Hepatocyte (in vitro differentiated cells): ENCODE measurements around the gene SLIT1. TPM values are rescaled to one million over a fixed set of nuclear protein-coding genes. Genes with fewer than 3 reads are reported as not detected.

ENCODE experiments used
- DNase-seq: peaks from one replicate; pipeline ENCODE4 v3.0.0-alpha.2; 2016; ENCODE audit warnings: low spot score
- H2AFZ ChIP-seq: fragments of 200-600 bp; sonication (generic); 2 replicates; pipeline ENCODE4 v1.6.0; 2016; ENCODE audit warnings: antibody characterized with exemption, mild to moderate bottlenecking
- H3K27ac ChIP-seq: fragments of 200-600 bp; sonication (generic); 2 replicates; pipeline ENCODE4 v1.5.1; 2016; ENCODE audit warnings: mild to moderate bottlenecking
- H3K27me3 ChIP-seq: fragments of 200-600 bp; sonication (generic); 2 replicates; pipeline ENCODE4 v1.6.1; 2016
- H3K36me3 ChIP-seq: fragments of 200-600 bp; sonication (generic); replicated peaks from 2 replicates; pipeline ENCODE4 v1.5.1; 2016; ENCODE audit warnings: low read depth; ENCODE audit not compliant: insufficient read depth
- H3K4me1 ChIP-seq: fragments of 200-600 bp; sonication (generic); 2 replicates; pipeline ENCODE4 v1.5.1; 2016; ENCODE audit warnings: mild to moderate bottlenecking, moderate library complexity; ENCODE audit not compliant: insufficient read depth
- H3K4me2 ChIP-seq: fragments of 200-600 bp; sonication (generic); 2 replicates; pipeline ENCODE4 v1.6.0; 2016
- H3K4me3 ChIP-seq: fragments of 200-600 bp; sonication (generic); 2 replicates; pipeline ENCODE4 v1.5.1; 2016; ENCODE audit warnings: mild to moderate bottlenecking
- H3K79me2 ChIP-seq: fragments of 200-600 bp; sonication (generic); 2 replicates; pipeline ENCODE4 v1.6.0; 2017; ENCODE audit warnings: mild to moderate bottlenecking
- H3K9me2 ChIP-seq: fragments of 200-600 bp; sonication (generic); replicated peaks from 2 replicates; pipeline ENCODE4 v1.6.0; 2017; ENCODE audit warnings: mild to moderate bottlenecking; ENCODE audit not compliant: insufficient read depth
- H3K9me3 ChIP-seq: fragments of 200-600 bp; sonication (generic); 2 replicates; pipeline ENCODE4 v1.5.1; 2016; ENCODE audit warnings: low read depth, mild to moderate bottlenecking
- H4K20me1 ChIP-seq: fragments of 200-600 bp; sonication (generic); 2 replicates; pipeline ENCODE4 v1.6.0; 2016; ENCODE audit warnings: mild to moderate bottlenecking; ENCODE audit not compliant: insufficient read depth, poor library complexity, severe bottlenecking
- CTCF ChIP-seq: fragments of 200-600 bp; sonication (generic); IDR thresholded peaks from 2 replicates; pipeline ENCODE4 v1.5.1; 2016; ENCODE audit warnings: antibody characterized with exemption, mild to moderate bottlenecking; ENCODE audit not compliant: poor library complexity
- EZH2 ChIP-seq: fragments of 200-600 bp; sonication (generic); IDR thresholded peaks from 2 replicates; pipeline ENCODE4 v1.6.1; 2016; ENCODE audit warnings: antibody characterized with exemption, mild to moderate bottlenecking, borderline replicate concordance
- EZH2phosphoT487 ChIP-seq: fragments of 200-600 bp; sonication (generic); IDR thresholded peaks from one replicate; pipeline ENCODE4 v1.6.1; 2018; ENCODE audit warnings: antibody characterized with exemption, mild to moderate bottlenecking, low read depth, moderate library complexity; ENCODE audit not compliant: unreplicated experiment, severe bottlenecking
- WGBS: methylation state at CpG from one replicate; pipeline ENCODE4 v1.1.6; 2016; ENCODE audit warnings: low lambda C conversion rate; ENCODE audit errors: missing lambda C conversion rate; 5-methylcytosine and 5-hydroxymethylcytosine counted together
- polyA plus RNA-seq: library from polyadenylated mRNA; unstranded; fragments of >200 nt; fragmentation: Nextera tagmentation; extraction: Ambion mirVana; gene quantifications from 2 replicates; pipeline ENCODE4 v1.2.1, GENCODE V29; 2016
- total RNA-seq: library from RNA; depleted of rRNA; stranded (reverse); fragments of >200 nt; gene quantifications from 2 replicates; pipeline ENCODE4 v1.2.3, GENCODE V29; 2014

Gene SLIT1
- total and polyA plus RNA-seq, 2 experiments from 2014 or later = 0.47 to 0.65 TPM

GRCh38 chr10:97069026-97069425 lies 116.7 kb downstream of the SLIT1 start:
- Histone ChIP-seq H3K27me3 (no peaks in the 10 kb centered on the region), H3K4me1 (no peaks in the 10 kb centered on the region), H3K4me2 (no peak overlapping the region), H3K27ac (no peak overlapping the region), H4K20me1 (no peaks in the 10 kb centered on the region), H3K9me3 (no peaks in the 10 kb centered on the region), H3K79me2 (no peaks in the 10 kb centered on the region), H3K9me2 (no peaks in the 10 kb centered on the region), H2AFZ (no peak overlapping the region), H3K36me3 (no peaks in the 10 kb centered on the region), H3K4me3 (no peak overlapping the region)
- WGBS = 84% methylated on average over 2 of the region's 2 CpGs
- TF ChIP-seq EZH2phosphoT487 (no peak), CTCF (no peak), EZH2 (no peak)
- DNase-seq = no peak

- no peaks in the 10 kb centered on the region for H3K4me1 ChIP-seq
- H4K20me1 ChIP-seq = no peaks in the 10 kb centered on the region
- no peaks in the 10 kb centered on the region for H3K36me3 ChIP-seq
- H3K27me3 ChIP-seq = no peaks in the 10 kb centered on the region
- H3K4me2 ChIP-seq = no peak overlapping the region
- no peaks in the 10 kb centered on the region for H3K9me3 ChIP-seq
- 81% methylated on average over 13 of the region's 16 CpGs for WGBS
- H3K27ac ChIP-seq = no peak overlapping the region
- H2AFZ ChIP-seq = no peak overlapping the region
- no peaks in the 10 kb centered on the region for H3K9me2 ChIP-seq
- H3K4me3 ChIP-seq = no peak overlapping the region
- TF ChIP-seq EZH2 (no peak), EZH2phosphoT487 (no peak), CTCF (no peak)
- no peak for DNase-seq
- H3K79me2 ChIP-seq = no peaks in the 10 kb centered on the region
Observed at GRCh38 chr10:97067716-97068391, 117.9 kb downstream of the SLIT1 start.

- H3K27me3 ChIP-seq = no peaks in the 10 kb centered on the region
- no peaks in the 10 kb centered on the region for H3K9me3 ChIP-seq
- no peak overlapping the region for H3K4me3 ChIP-seq
- H3K27ac ChIP-seq = no peak overlapping the region
- H3K79me2 ChIP-seq = no peaks in the 10 kb centered on the region
- no peak overlapping the region for H2AFZ ChIP-seq
- no peak for TF ChIP-seq EZH2phosphoT487
- no peak for TF ChIP-seq EZH2
- no peak for TF ChIP-seq CTCF
- no peak for DNase-seq
- WGBS = 90% methylated on average over 13 of the region's 13 CpGs
- no peak overlapping the region for H3K4me2 ChIP-seq
- no peaks in the 10 kb centered on the region for H4K20me1 ChIP-seq
- H3K9me2 ChIP-seq = no peaks in the 10 kb centered on the region
- H3K36me3 ChIP-seq = no peaks in the 10 kb centered on the region
- H3K4me1 ChIP-seq = no peaks in the 10 kb centered on the region
Observed at GRCh38 chr10:97066877-97067555, 118.7 kb downstream of the SLIT1 start.
